ENCODE data around the gene NTM. TPM values are rescaled to one million over a fixed set of nuclear protein-coding genes. Genes with fewer than 3 reads are reported as not detected.

Gene NTM
- total RNA-seq, 1 donor from 2014 or later: not detected

GRCh38 chr11:131581046-131581445 lies 210.6 kb downstream of the NTM start:
- H3K4me3 Mint-ChIP-seq: no peak overlapping the region
- CTCF ChIA-PET: no interaction called here
- intact Hi-C loops (cut with micrococcal nuclease): no loop called here
- POLR2A ChIA-PET: no interaction called here
- no peak for ATAC-seq (ENCODE audit: low read depth)
- peaks cover 2% of the 10 kb centered on the region for H3K27me3 Mint-ChIP-seq
- H3K4me1 Mint-ChIP-seq: no peaks in the 10 kb centered on the region
- DNase-seq: no peak
- no peaks in the 10 kb centered on the region for H3K9me3 Mint-ChIP-seq
- TF ChIP-seq, protein P1, sequence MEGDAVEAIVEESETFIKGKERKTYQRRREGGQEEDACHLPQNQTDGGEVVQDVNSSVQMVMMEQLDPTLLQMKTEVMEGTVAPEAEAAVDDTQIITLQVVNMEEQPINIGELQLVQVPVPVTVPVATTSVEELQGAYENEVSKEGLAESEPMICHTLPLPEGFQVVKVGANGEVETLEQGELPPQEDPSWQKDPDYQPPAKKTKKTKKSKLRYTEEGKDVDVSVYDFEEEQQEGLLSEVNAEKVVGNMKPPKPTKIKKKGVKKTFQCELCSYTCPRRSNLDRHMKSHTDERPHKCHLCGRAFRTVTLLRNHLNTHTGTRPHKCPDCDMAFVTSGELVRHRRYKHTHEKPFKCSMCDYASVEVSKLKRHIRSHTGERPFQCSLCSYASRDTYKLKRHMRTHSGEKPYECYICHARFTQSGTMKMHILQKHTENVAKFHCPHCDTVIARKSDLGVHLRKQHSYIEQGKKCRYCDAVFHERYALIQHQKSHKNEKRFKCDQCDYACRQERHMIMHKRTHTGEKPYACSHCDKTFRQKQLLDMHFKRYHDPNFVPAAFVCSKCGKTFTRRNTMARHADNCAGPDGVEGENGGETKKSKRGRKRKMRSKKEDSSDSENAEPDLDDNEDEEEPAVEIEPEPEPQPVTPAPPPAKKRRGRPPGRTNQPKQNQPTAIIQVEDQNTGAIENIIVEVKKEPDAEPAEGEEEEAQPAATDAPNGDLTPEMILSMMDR (IDR thresholded peaks at IDR 0.05): no peak
- no peaks in the 10 kb centered on the region for H3K36me3 Mint-ChIP-seq (ENCODE audit: low read depth)
- no peak overlapping the region for H3K27ac Mint-ChIP-seq

DNA sequence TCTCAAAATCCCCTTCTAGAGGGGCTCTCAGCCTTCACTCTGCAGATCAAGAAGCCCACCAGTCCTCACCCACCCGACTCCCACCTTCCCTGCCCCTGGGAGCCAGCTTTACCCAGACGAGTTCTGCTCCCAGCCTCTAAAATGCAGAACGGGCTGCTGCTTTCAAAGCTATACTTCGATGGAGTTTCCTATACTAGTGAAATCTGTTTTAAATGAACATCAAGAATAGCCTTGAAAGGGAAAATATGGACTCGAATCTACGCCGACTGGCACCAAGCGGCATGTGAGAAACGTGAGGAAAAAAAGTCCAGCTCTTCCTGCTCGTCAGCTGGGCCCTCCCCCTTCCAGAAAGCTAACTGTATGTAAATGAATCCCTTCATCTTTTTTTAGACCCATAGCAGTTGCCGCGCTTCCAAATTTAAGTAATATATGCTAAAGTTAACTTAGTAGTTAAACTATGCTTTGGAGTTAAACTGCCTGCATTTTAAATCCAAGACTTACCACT lies 211.7 kb downstream of the NTM start:
- Mint-ChIP-seq H3K27me3 (peaks cover 2% of the 10 kb centered on the region), H3K4me3 (no peak overlapping the region), H3K36me3 (ENCODE audit: low read depth) (no peaks in the 10 kb centered on the region), H3K27ac (no peak overlapping the region), H3K9me3 (no peaks in the 10 kb centered on the region), H3K4me1 (no peaks in the 10 kb centered on the region)
- ChIA-PET POLR2A (no interaction called here), CTCF (no interaction called here)
- ATAC-seq (ENCODE audit: low read depth) (no peak), DNase-seq (no peak)
- TF ChIP-seq, protein P1 (IDR thresholded peaks at IDR 0.05): no peak
- intact Hi-C loops (cut with micrococcal nuclease): no loop called here

DNA sequence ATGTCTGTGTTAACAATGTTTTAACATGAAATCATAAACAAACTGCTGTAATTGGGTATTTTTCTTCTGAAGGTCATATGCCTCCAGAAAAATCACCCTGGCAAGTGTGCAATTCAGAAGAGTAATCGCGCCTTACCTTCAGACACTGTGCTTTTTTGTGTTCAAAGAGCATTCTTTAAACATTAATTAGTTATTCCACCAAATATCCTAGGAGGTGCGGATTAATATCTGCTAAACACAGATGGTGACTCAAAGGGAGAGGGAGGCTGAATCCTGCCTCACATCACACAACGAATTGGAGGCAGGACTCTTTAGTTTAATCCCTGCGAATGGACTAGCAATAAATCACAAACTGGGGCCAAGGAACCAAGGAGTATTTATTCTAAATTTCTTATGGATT lies 213.0 kb downstream of the NTM start:
- Mint-ChIP-seq H3K36me3 (ENCODE audit: low read depth) (no peaks in the 10 kb centered on the region), H3K9me3 (no peaks in the 10 kb centered on the region), H3K27me3 (peaks cover 2% of the 10 kb centered on the region), H3K27ac (no peak overlapping the region), H3K4me1 (no peaks in the 10 kb centered on the region), H3K4me3 (no peak overlapping the region)
- ChIA-PET POLR2A (no interaction called here), CTCF (no interaction called here)
- ATAC-seq (ENCODE audit: low read depth) (no peak), DNase-seq (no peak)
- intact Hi-C loops (cut with micrococcal nuclease): no loop called here
- TF ChIP-seq, protein P1 (IDR thresholded peaks at IDR 0.05): no peak

GRCh38 chr11:131583938-131584337 lies 213.5 kb downstream of the NTM start:
- ChIA-PET POLR2A (no interaction called here), CTCF (no interaction called here)
- Mint-ChIP-seq H3K4me1 (no peaks in the 10 kb centered on the region), H3K36me3 (ENCODE audit: low read depth) (no peaks in the 10 kb centered on the region), H3K27me3 (peaks cover 2% of the 10 kb centered on the region), H3K27ac (no peak overlapping the region), H3K9me3 (no peaks in the 10 kb centered on the region), H3K4me3 (no peak overlapping the region)
- TF ChIP-seq, protein P1 (IDR thresholded peaks at IDR 0.05): no peak
- DNase-seq (no peak), ATAC-seq (ENCODE audit: low read depth) (no peak)
- intact Hi-C loops (cut with micrococcal nuclease): no loop called here

DNA sequence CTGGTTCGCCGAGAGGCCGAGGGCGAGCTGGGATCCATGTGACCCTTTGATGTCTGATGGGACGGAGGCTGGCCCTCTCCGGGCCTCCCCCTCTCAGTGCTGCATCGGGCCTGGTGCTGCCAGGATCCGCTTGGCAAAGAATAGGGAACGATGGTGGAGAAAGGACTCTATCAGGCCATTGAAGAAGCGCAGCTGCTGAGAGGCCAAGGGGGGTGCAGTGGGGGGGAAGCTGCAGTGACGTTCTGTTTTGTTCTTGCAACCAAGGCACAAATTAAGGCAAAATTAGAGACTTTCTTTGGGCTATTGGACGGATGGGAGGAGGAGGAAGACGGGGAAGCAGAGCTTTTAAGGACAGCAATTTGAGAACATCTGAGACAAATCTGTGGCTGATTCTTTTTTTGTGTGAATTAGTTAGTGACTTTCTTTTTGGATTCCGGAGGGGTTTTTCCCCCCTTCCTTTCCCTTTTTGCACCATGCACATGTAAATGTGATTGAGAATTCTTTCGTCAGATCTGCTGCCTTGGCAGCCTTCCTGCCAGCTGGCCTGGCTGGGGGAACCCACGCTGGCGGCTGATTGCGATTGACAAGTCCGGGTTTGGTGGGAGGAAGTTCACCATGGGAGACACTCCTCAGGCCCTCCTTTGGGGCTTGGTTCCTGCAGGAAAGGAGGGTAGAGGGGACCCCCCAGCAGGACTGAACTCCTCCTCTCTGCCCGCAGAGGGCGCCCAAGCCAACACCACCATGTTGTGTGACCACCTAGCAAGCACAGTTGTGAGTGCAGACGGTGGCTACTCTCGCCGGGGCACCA lies 214.6 kb downstream of the NTM start:
- Mint-ChIP-seq H3K4me1 (no peaks in the 10 kb centered on the region), H3K27ac (no peak overlapping the region), H3K9me3 (no peaks in the 10 kb centered on the region), H3K27me3 (peaks cover 2% of the 10 kb centered on the region), H3K4me3 (no peak overlapping the region), H3K36me3 (ENCODE audit: low read depth) (no peaks in the 10 kb centered on the region)
- ATAC-seq (ENCODE audit: low read depth) (no peak), DNase-seq (no peak)
- POLR2A ChIA-PET: no interaction called here
- CTCF ChIA-PET: no interaction called here
- intact Hi-C loops (cut with micrococcal nuclease): no loop called here
- TF ChIP-seq, protein P1 (IDR thresholded peaks at IDR 0.05): no peak
